Fibroblast of upper back skin (primary cell): ENCODE results near the gene KLRK1.
"Not testable (repeated sequence)": the region's sequence is repeated elsewhere in the genome, so short reads cannot be mapped to it uniquely, and the experiment has no call there.

Experiments used
- DNase-seq: peaks from one replicate; pipeline ENCODE4 v3.0.0-alpha.2; 2013

Gene KLRK1

GRCh38 chr12:10389904-10390303 lies at the start of gene KLRK1:
Gene KLRK1 (minus strand): TSS chr12:10390041. CDS start chr12:10388810, 1,231 bp downstream.
- DNase-seq: no peak

GRCh38 chr12:10437601-10438000 lies 47.8 kb upstream of the KLRK1 start:
- DNase-seq: not testable (repeated sequence)

- DNase-seq: peak; percentile 51
These were observed 46.0 kb upstream of the KLRK1 start, which contains the start of gene KLRC2 for GRCh38 chr12:10435816-10436215. Gene KLRC2 (minus strand): TSS chr12:10436010. CDS start chr12:10435986, 24 bp downstream.

- peak; percentile 60 for DNase-seq
These were observed 40.8 kb upstream of the KLRK1 start for GRCh38 chr12:10430623-10431022.

GRCh38 chr12:10425938-10426337 lies 36.1 kb upstream of the KLRK1 start:
- DNase-seq: not testable (repeated sequence)

- not testable (repeated sequence) for DNase-seq
These were observed 34.5 kb upstream of the KLRK1 start for GRCh38 chr12:10424260-10424899.

GRCh38 chr12:10422159-10422558 lies 32.3 kb upstream of the KLRK1 start:
- not testable (repeated sequence) for DNase-seq

GRCh38 chr12:10420334-10420733 lies 30.5 kb upstream of the KLRK1 start, which contains the start of gene KLRC3:
Gene KLRC3 (minus strand): TSS chr12:10420595. CDS start chr12:10420550, 45 bp downstream.
- DNase-seq: peak; percentile 16

- no peak for DNase-seq
These were observed 19.6 kb upstream of the KLRK1 start, which contains the start of gene KLRC4 for GRCh38 chr12:10409392-10409791. Gene KLRC4 (minus strand): TSS chr12:10409757. CDS start chr12:10409575, 182 bp downstream.

GRCh38 chr12:10408842-10409241 lies 19.0 kb upstream of the KLRK1 start:
- no peak for DNase-seq

GRCh38 chr12:10406725-10407124 lies 16.9 kb upstream of the KLRK1 start:
- no peak for DNase-seq

- no peak for DNase-seq
These were observed 15.5 kb upstream of the KLRK1 start for GRCh38 chr12:10405294-10405693.

GRCh38 chr12:10404798-10405197 lies 15.0 kb upstream of the KLRK1 start:
- DNase-seq: no peak

- no peak for DNase-seq
These were observed 11.0 kb upstream of the KLRK1 start for GRCh38 chr12:10400829-10401228.

- DNase-seq: no peak
These were observed 8.3 kb upstream of the KLRK1 start for GRCh38 chr12:10398168-10398567.

GRCh38 chr12:10397296-10397695 lies 7.5 kb upstream of the KLRK1 start:
- no peak for DNase-seq

- not testable (repeated sequence) for DNase-seq
These were observed 6.3 kb upstream of the KLRK1 start for GRCh38 chr12:10396176-10396575.

GRCh38 chr12:10395390-10395998 lies 5.7 kb upstream of the KLRK1 start:
- DNase-seq: peak; percentile 78

GRCh38 chr12:10394531-10395152 lies 4.8 kb upstream of the KLRK1 start:
- not testable (repeated sequence) for DNase-seq

- DNase-seq: no peak
These were observed 3.5 kb upstream of the KLRK1 start for GRCh38 chr12:10393291-10393690.

GRCh38 chr12:10392394-10392930 lies 2.6 kb upstream of the KLRK1 start:
- DNase-seq: peak; percentile 93

GRCh38 chr12:10390991-10391390 lies 1.1 kb upstream of the KLRK1 start:
- DNase-seq: not testable (repeated sequence)

GRCh38 chr12:10388624-10389413 lies 1.0 kb downstream of the KLRK1 start:
- peak; percentile 3 for DNase-seq
